ENCODE measurements around the gene PIGO.

- no peak for TF ChIP-seq CREB5 (CRISPR knock-in tag; IDR thresholded peaks at IDR 0.05; ENCODE audit: low read depth)
- TF ChIP-seq TCF4 (CRISPR knock-in tag; IDR thresholded peaks at IDR 0.05; ENCODE audit: borderline replicate concordance), result no peak
- TF ChIP-seq, protein P1, sequence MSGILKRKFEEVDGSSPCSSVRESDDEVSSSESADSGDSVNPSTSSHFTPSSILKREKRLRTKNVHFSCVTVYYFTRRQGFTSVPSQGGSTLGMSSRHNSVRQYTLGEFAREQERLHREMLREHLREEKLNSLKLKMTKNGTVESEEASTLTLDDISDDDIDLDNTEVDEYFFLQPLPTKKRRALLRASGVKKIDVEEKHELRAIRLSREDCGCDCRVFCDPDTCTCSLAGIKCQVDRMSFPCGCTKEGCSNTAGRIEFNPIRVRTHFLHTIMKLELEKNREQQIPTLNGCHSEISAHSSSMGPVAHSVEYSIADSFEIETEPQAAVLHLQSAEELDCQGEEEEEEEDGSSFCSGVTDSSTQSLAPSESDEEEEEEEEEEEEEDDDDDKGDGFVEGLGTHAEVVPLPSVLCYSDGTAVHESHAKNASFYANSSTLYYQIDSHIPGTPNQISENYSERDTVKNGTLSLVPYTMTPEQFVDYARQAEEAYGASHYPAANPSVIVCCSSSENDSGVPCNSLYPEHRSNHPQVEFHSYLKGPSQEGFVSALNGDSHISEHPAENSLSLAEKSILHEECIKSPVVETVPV (CRISPR knock-in tag; IDR thresholded peaks at IDR 0.05), result no peak
- no peak for TF ChIP-seq POU6F1 (CRISPR knock-in tag; IDR thresholded peaks at IDR 0.05; ENCODE audit: borderline replicate concordance, low read depth)
- TF ChIP-seq SNAI2 (CRISPR knock-in tag; IDR thresholded peaks at IDR 0.05), result no peak
- TF ChIP-seq, protein P2, sequence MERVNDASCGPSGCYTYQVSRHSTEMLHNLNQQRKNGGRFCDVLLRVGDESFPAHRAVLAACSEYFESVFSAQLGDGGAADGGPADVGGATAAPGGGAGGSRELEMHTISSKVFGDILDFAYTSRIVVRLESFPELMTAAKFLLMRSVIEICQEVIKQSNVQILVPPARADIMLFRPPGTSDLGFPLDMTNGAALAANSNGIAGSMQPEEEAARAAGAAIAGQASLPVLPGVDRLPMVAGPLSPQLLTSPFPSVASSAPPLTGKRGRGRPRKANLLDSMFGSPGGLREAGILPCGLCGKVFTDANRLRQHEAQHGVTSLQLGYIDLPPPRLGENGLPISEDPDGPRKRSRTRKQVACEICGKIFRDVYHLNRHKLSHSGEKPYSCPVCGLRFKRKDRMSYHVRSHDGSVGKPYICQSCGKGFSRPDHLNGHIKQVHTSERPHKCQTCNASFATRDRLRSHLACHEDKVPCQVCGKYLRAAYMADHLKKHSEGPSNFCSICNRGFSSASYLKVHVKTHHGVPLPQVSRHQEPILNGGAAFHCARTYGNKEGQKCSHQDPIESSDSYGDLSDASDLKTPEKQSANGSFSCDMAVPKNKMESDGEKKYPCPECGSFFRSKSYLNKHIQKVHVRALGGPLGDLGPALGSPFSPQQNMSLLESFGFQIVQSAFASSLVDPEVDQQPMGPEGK (CRISPR knock-in tag; IDR thresholded peaks at IDR 0.05; ENCODE audit: borderline replicate concordance), result no peak
- TF ChIP-seq ZFP3 (CRISPR knock-in tag; IDR thresholded peaks at IDR 0.05), result no peak
- TF ChIP-seq ZFP30 (CRISPR knock-in tag; IDR thresholded peaks at IDR 0.05), result no peak
These were observed 7.0 kb downstream of the PIGO start for GRCh38 chr9:35089434-35089833.
